IPS-18a (cell line): ENCODE results near the gene QRICH2.

Experiments used
- H3K27ac ChIP-seq: one replicate; pipeline ENCODE4 v1.5.1; 2013; ENCODE audit warnings: low read length
- H3K27me3 ChIP-seq: one replicate; pipeline ENCODE4 v1.6.1; 2013; ENCODE audit warnings: mild to moderate bottlenecking, low read length; ENCODE audit not compliant: control insufficient read depth, insufficient read depth
- H3K36me3 ChIP-seq: one replicate; pipeline ENCODE4 v1.6.1; 2013; ENCODE audit warnings: low read depth, low read length; ENCODE audit not compliant: control insufficient read depth
- H3K4me1 ChIP-seq: one replicate; pipeline ENCODE4 v1.6.1; 2013; ENCODE audit warnings: low read depth, low read length; ENCODE audit not compliant: control insufficient read depth
- H3K4me3 ChIP-seq: one replicate; pipeline ENCODE4 v1.5.1; 2013; ENCODE audit warnings: low read length
- H3K9ac ChIP-seq: one replicate; pipeline ENCODE4 v1.6.1; 2013; ENCODE audit warnings: mild to moderate bottlenecking, low read length, moderate library complexity
- H3K9me3 ChIP-seq: one replicate; pipeline ENCODE4 v1.6.1; 2013; ENCODE audit warnings: low read depth, low read length; ENCODE audit not compliant: control insufficient read depth

Gene QRICH2

GRCh38 chr17:76276069-76276431, 32.0 kb downstream of the QRICH2 start:
- no peaks in the 10 kb centered on the region for H3K9me3 ChIP-seq
- H3K4me3 ChIP-seq = no peak overlapping the region
- H3K36me3 ChIP-seq = no peaks in the 10 kb centered on the region
- H3K27me3 ChIP-seq = no peaks in the 10 kb centered on the region
- H3K9ac ChIP-seq = no peak overlapping the region
- peaks cover 6% of the 10 kb centered on the region for H3K4me1 ChIP-seq
- H3K27ac ChIP-seq = no peak overlapping the region

- Histone ChIP-seq H3K9ac (no peak overlapping the region), H3K27me3 (no peaks in the 10 kb centered on the region), H3K27ac (no peak overlapping the region), H3K4me1 (peaks cover 6% of the 10 kb centered on the region), H3K36me3 (no peaks in the 10 kb centered on the region), H3K9me3 (no peaks in the 10 kb centered on the region), H3K4me3 (no peak overlapping the region)
Observed at GRCh38 chr17:76275382-76276068, 32.6 kb downstream of the QRICH2 start.

GRCh38 chr17:76274112-76274956, 33.7 kb downstream of the QRICH2 start:
- H3K4me3 ChIP-seq = no peak overlapping the region
- H3K27me3 ChIP-seq = no peaks in the 10 kb centered on the region
- H3K9ac ChIP-seq = no peak overlapping the region
- no peak overlapping the region for H3K27ac ChIP-seq
- H3K4me1 ChIP-seq = peaks cover 6% of the 10 kb centered on the region
- no peaks in the 10 kb centered on the region for H3K36me3 ChIP-seq
- H3K9me3 ChIP-seq = no peaks in the 10 kb centered on the region

GRCh38 chr17:76273445-76274111, 34.5 kb downstream of the QRICH2 start:
- H3K4me1 ChIP-seq = peaks cover 6% of the 10 kb centered on the region
- H3K9me3 ChIP-seq = no peaks in the 10 kb centered on the region
- H3K9ac ChIP-seq = no peak overlapping the region
- no peak overlapping the region for H3K27ac ChIP-seq
- H3K36me3 ChIP-seq = no peaks in the 10 kb centered on the region
- no peaks in the 10 kb centered on the region for H3K27me3 ChIP-seq
- H3K4me3 ChIP-seq = no peak overlapping the region

GRCh38 chr17:76272541-76273444, 35.3 kb downstream of the QRICH2 start:
- no peak overlapping the region for H3K4me3 ChIP-seq
- H3K4me1 ChIP-seq = peaks cover 8% of the 10 kb centered on the region
- no peaks in the 10 kb centered on the region for H3K27me3 ChIP-seq
- no peak overlapping the region for H3K9ac ChIP-seq
- H3K9me3 ChIP-seq = no peaks in the 10 kb centered on the region
- peak overlapping the region; percentile 7 for H3K27ac ChIP-seq
- no peaks in the 10 kb centered on the region for H3K36me3 ChIP-seq

GRCh38 chr17:76271669-76272540, 36.2 kb downstream of the QRICH2 start:
- Histone ChIP-seq H3K27ac (no peak overlapping the region), H3K4me3 (no peak overlapping the region), H3K9ac (no peak overlapping the region)

GRCh38 chr17:76270770-76271668, 37.1 kb downstream of the QRICH2 start:
- Histone ChIP-seq H3K9me3 (no peaks in the 10 kb centered on the region), H3K9ac (no peak overlapping the region), H3K4me3 (no peak overlapping the region), H3K4me1 (peaks cover 18% of the 10 kb centered on the region), H3K27me3 (no peaks in the 10 kb centered on the region), H3K27ac (no peak overlapping the region), H3K36me3 (no peaks in the 10 kb centered on the region)

More at GRCh38 chr17:76271669-76272540, 36.2 kb downstream of the QRICH2 start:
- no peaks in the 10 kb centered on the region for H3K36me3 ChIP-seq
- no peaks in the 10 kb centered on the region for H3K9me3 ChIP-seq
- H3K27me3 ChIP-seq = no peaks in the 10 kb centered on the region
- H3K4me1 ChIP-seq = peaks cover 11% of the 10 kb centered on the region

- no peak overlapping the region for H3K27ac ChIP-seq
- no peaks in the 10 kb centered on the region for H3K36me3 ChIP-seq
- no peak overlapping the region for H3K4me3 ChIP-seq
- H3K4me1 ChIP-seq = peaks cover 18% of the 10 kb centered on the region
- H3K9ac ChIP-seq = no peak overlapping the region
- no peaks in the 10 kb centered on the region for H3K27me3 ChIP-seq
- H3K9me3 ChIP-seq = no peaks in the 10 kb centered on the region
Observed at GRCh38 chr17:76270127-76270592, 37.9 kb downstream of the QRICH2 start.

- Histone ChIP-seq H3K27ac (no peak overlapping the region), H3K27me3 (no peaks in the 10 kb centered on the region), H3K9ac (no peak overlapping the region), H3K4me1 (peaks cover 22% of the 10 kb centered on the region), H3K36me3 (no peaks in the 10 kb centered on the region), H3K4me3 (no peak overlapping the region), H3K9me3 (no peaks in the 10 kb centered on the region)
Observed at GRCh38 chr17:76268991-76269981, 38.8 kb downstream of the QRICH2 start.
